ENCODE measurements around the gene TMEM143. TPM values are rescaled to one million over a fixed set of nuclear protein-coding genes. Genes with fewer than 3 reads are reported as not detected.

The TMEM143 gene
- total RNA-seq (10 to 100 TPM in 6 of 9 donors, 1 to 10 TPM in 3; 3.3 to 26.3 (median 10.9) TPM), polyA plus RNA-seq (10 to 100 TPM in 2 of 3 donors, 1 to 10 TPM in 1; 9.6 to 26.5 (median 20.1) TPM)
- long read RNA-seq, donor 1, partial matches to known transcripts: 0 of 4 reads
- long read RNA-seq, donor 1, other reads (novel, unspliced or antisense): 0 of 4 reads
- long read RNA-seq, donor 2, partial matches to known transcripts: 0 of 2 reads
- long read RNA-seq, donor 2, other reads (novel, unspliced or antisense): 0 of 2 reads
- long read RNA-seq, donor 3, partial matches to known transcripts: 0 of 2 reads
- long read RNA-seq, donor 3, other reads (novel, unspliced or antisense): 0 of 2 reads
- long read RNA-seq, donor 4, partial matches to known transcripts: 1 of 3 reads
- long read RNA-seq, donor 4, other reads (novel, unspliced or antisense): 0 of 3 reads
- long read RNA-seq, donor 5, transcript TMEM143-203 (7 exons, 2,272 nt): minor isoform, 10 of 58 reads
- long read RNA-seq, donor 5, transcript TMEM143-201 (8 exons, 2,560 nt): major isoform, 36 of 58 reads
- long read RNA-seq, donor 5, partial matches to known transcripts: 5 of 58 reads
- long read RNA-seq, donor 5, other reads (novel, unspliced or antisense): 7 of 58 reads
- long read RNA-seq, donor 6, partial matches to known transcripts: 0 of 2 reads
- long read RNA-seq, donor 6, other reads (novel, unspliced or antisense): 0 of 2 reads
- long read RNA-seq, donor 7, partial matches to known transcripts: 0 of 1 reads
- long read RNA-seq, donor 7, other reads (novel, unspliced or antisense): 0 of 1 reads
- long read RNA-seq, donor 8, partial matches to known transcripts: 0 of 1 reads
- long read RNA-seq, donor 8, other reads (novel, unspliced or antisense): 0 of 1 reads
- long read RNA-seq, donor 9, partial matches to known transcripts: 15 of 27 reads
- long read RNA-seq, donor 9, other reads (novel, unspliced or antisense): 6 of 27 reads
- long read RNA-seq, donor 10, partial matches to known transcripts: 0 of 2 reads
- long read RNA-seq, donor 10, other reads (novel, unspliced or antisense): 0 of 2 reads

DNA sequence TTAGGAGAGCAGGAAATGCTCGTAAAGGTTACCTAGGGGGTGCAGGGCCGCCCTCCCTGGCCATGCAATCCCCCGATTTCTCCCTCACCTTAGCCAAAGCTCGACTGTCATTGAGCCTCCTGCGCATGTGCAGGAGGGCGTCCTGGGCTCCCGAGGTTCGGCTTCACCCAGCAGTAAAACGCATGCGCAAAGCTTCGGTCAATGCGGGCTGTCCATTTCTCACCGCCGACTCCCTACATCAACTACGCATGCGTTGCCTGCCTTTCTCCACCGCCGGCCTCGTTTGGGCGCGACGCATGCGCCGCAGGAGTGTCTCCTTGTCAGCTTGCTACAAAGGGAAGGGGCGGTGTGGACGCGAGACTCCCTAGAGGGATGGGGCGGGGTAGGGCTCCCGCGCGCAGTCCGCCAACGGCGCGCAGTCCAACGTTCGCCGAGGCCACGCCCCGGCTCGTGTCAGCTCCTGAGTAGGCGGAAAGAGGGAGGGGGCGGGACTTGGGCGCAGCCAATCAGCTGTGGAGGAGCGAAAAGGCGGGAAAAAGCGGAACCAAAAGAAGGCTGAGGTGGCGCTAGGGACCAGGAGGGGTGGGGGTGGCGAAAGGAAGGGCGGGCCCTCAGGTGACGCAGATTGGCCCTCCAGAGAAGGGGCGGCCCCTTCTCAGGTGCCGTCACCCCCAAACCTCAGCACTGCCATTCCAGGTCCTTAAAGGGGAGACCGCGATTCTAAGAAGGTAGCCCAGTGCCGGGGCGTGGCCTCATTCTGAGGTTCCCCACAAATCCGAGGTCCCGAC lies at the start of gene TMEM143, which contains the start of gene SYNGR4:
TMEM143 (minus strand) TSS at position 131 of the 788 bp plus-strand sequence; CDS start at position 111, 20 bp downstream.
SYNGR4 (plus strand) TSS at position 558 of the 788 bp plus-strand sequence. CDS start 1,476 bp downstream, outside the sequence.
- intact Hi-C loops (cut with DNase I): no loop called here

GRCh38 chr19:48405850-48406249 lies 42.1 kb upstream of the TMEM143 start:
- TF ChIP-seq, protein P1, sequence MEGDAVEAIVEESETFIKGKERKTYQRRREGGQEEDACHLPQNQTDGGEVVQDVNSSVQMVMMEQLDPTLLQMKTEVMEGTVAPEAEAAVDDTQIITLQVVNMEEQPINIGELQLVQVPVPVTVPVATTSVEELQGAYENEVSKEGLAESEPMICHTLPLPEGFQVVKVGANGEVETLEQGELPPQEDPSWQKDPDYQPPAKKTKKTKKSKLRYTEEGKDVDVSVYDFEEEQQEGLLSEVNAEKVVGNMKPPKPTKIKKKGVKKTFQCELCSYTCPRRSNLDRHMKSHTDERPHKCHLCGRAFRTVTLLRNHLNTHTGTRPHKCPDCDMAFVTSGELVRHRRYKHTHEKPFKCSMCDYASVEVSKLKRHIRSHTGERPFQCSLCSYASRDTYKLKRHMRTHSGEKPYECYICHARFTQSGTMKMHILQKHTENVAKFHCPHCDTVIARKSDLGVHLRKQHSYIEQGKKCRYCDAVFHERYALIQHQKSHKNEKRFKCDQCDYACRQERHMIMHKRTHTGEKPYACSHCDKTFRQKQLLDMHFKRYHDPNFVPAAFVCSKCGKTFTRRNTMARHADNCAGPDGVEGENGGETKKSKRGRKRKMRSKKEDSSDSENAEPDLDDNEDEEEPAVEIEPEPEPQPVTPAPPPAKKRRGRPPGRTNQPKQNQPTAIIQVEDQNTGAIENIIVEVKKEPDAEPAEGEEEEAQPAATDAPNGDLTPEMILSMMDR (IDR thresholded peaks at IDR 0.05): no peak
- TF ChIP-seq POLR2A (IDR thresholded peaks at IDR 0.05): no peak
- intact Hi-C loops (cut with DNase I): no loop called here
- Histone ChIP-seq H3K27ac (no peak overlapping the region), H3K4me1 (replicated peaks in 1 of 2) (no peaks in the 10 kb centered on the region), H3K9me3 (replicated peaks in 1 of 3) (no peaks in the 10 kb centered on the region), H3K4me3 (no peak overlapping the region), H3K27me3 (no peaks in the 10 kb centered on the region), H3K36me3 (replicated peaks in 1 of 2) (no peaks in the 10 kb centered on the region)
- DNase-seq: no peak
- 71 to 82% (median 78%) methylated on average over 13 of the region's 13 CpGs for WGBS, 4 donors

More for the DNA sequence above, at the start of gene TMEM143, which contains the start of gene SYNGR4:
- Histone ChIP-seq H3K27me3 (no peaks in the 10 kb centered on the region), H3K4me3 (peak within 1 kb of the TSS; percentile 3 to 81 (median 32)), H3K27ac (peak within 1 kb of the TSS; percentile 87 to 95 (median 92)), H3K4me1 (replicated peaks in 1 of 2) (peaks cover 4 to 8% of the 10 kb centered on the region in 2 donors), H3K36me3 (replicated peaks in 1 of 2) (no peaks in the 10 kb centered on the region), H3K9me3 (replicated peaks in 1 of 3) (no peaks in the 10 kb centered on the region)
- DNase-seq: peak; percentile 98 to 100 (median 99)
- 0 to 1% (median 0%) methylated on average over 13 to 59 of the region's 59 CpGs for WGBS, 4 donors
- TF ChIP-seq POLR2A (IDR thresholded peaks at IDR 0.05): peak; percentile 32 to 65
- TF ChIP-seq, protein P1 (IDR thresholded peaks at IDR 0.05): no peak

GRCh38 chr19:48405010-48405659 lies 41.4 kb upstream of the TMEM143 start:
- no peak overlapping the region for H3K4me3 ChIP-seq
- H3K9me3 ChIP-seq (replicated peaks in 1 of 3): no peaks in the 10 kb centered on the region
- no peaks in the 10 kb centered on the region for H3K36me3 ChIP-seq (replicated peaks in 1 of 2)
- TF ChIP-seq, protein P1 (IDR thresholded peaks at IDR 0.05): no peak
- TF ChIP-seq POLR2A (IDR thresholded peaks at IDR 0.05): no peak
- DNase-seq: no peak
- no peaks in the 10 kb centered on the region for H3K27me3 ChIP-seq
- H3K4me1 ChIP-seq (replicated peaks in 1 of 2): no peaks in the 10 kb centered on the region
- no peak overlapping the region for H3K27ac ChIP-seq
- intact Hi-C loops (cut with DNase I): no loop called here
- WGBS, 4 donors: 88 to 91% (median 90%) methylated on average over 19 to 27 of the region's 27 CpGs
